Measurements from ENCODE around the gene TGFBR2. TPM values are rescaled to one million over a fixed set of nuclear protein-coding genes. Genes with fewer than 3 reads are reported as not detected.
"Not testable (repeated sequence)": the region's sequence is repeated elsewhere in the genome, so short reads cannot be mapped to it uniquely, and the experiment has no call there.

The TGFBR2 gene
- polyA plus RNA-seq, 4 donors = 6.0 to 77.5 (median 31.9) TPM

DNA sequence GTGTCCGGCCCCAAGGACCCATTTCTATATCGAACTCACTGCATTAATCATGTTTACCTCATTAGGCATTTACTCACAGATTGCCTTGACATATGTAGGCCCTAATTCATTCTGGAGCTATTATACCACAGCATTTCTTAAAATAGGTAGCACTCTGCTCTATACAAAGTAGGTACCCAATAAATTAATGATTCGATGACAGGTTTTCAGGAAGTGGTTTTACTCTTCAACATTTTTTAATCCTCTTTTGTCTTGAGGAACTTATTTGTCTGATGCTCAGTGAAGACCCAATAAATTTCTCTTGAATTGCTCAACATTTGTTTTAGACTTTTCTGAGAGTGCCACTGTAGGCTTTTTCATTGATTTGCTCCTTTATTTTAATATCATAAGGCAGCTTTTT, 12.1 kb downstream of the TGFBR2 start:
- H3K27ac ChIP-seq (ENCODE audit: low read depth in 1 of 3, low read length in 2 of 3) = no peak overlapping the region
- no peaks in the 10 kb centered on the region for H3K27me3 ChIP-seq (ENCODE audit: control insufficient read depth in 3 of 3, insufficient read depth in 3 of 3, low read length in 3 of 3)
- no peaks in the 10 kb centered on the region for H3K9me3 ChIP-seq (ENCODE audit: control insufficient read depth in 2 of 2, insufficient read depth in 1 of 2, low read depth in 1 of 2, low read length in 1 of 2)
- no peak for FAIRE-seq
- no peak overlapping the region for H3K4me3 ChIP-seq (ENCODE audit: low read depth in 1 of 3, low read length in 3 of 3)
- peaks cover 0 to 3% (median 1%) of the 10 kb centered on the region in 3 donors for H3K36me3 ChIP-seq (ENCODE audit: control insufficient read depth in 3 of 3, insufficient read depth in 2 of 3, low read depth in 1 of 3, low read length in 3 of 3)
- DNase-seq = no peak
- 72 to 88% (median 80%) methylated on average over 3 of the region's 3 CpGs for WGBS, 3 donors
- H3K4me1 ChIP-seq (ENCODE audit: control insufficient read depth in 3 of 3, insufficient read depth in 2 of 3, low read depth in 1 of 3, low read length in 2 of 3) = peaks cover 3 to 20% (median 5%) of the 10 kb centered on the region in 3 donors

DNA sequence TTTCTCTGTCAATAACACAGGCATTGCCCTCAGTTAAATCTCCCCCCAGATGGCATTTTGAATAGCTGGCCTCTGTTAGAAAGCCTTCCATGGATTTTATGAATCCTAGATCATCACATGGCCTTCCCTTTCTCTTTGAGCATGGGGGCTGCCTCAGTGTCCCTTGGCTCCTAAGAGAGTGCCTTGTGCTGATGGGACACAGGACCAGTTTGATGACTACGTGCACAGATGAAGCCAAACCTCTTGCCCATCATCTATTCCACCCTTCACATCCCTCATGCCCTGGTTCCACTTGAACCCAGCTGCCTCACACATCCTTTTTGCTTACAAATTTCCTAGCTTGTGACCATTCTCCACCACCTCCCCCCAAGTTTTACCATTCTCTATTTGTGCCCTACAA, 12.9 kb downstream of the TGFBR2 start:
- Histone ChIP-seq H3K9me3 (ENCODE audit: control insufficient read depth in 2 of 2, insufficient read depth in 1 of 2, low read depth in 1 of 2, low read length in 1 of 2) (no peaks in the 10 kb centered on the region), H3K27ac (ENCODE audit: low read depth in 1 of 3, low read length in 2 of 3) (no peak overlapping the region), H3K4me1 (ENCODE audit: control insufficient read depth in 3 of 3, insufficient read depth in 2 of 3, low read depth in 1 of 3, low read length in 2 of 3) (peaks cover 0 to 17% (median 4%) of the 10 kb centered on the region in 3 donors), H3K4me3 (ENCODE audit: low read depth in 1 of 3, low read length in 3 of 3) (no peak overlapping the region), H3K36me3 (ENCODE audit: control insufficient read depth in 3 of 3, insufficient read depth in 2 of 3, low read depth in 1 of 3, low read length in 3 of 3) (peaks cover 0 to 8% (median 1%) of the 10 kb centered on the region in 3 donors), H3K27me3 (ENCODE audit: control insufficient read depth in 3 of 3, insufficient read depth in 3 of 3, low read length in 3 of 3) (no peaks in the 10 kb centered on the region)
- FAIRE-seq (no peak), DNase-seq (no peak)
- WGBS, 3 donors = 83 to 92% (median 89%) methylated on average over 1 of the region's 1 CpG

DNA sequence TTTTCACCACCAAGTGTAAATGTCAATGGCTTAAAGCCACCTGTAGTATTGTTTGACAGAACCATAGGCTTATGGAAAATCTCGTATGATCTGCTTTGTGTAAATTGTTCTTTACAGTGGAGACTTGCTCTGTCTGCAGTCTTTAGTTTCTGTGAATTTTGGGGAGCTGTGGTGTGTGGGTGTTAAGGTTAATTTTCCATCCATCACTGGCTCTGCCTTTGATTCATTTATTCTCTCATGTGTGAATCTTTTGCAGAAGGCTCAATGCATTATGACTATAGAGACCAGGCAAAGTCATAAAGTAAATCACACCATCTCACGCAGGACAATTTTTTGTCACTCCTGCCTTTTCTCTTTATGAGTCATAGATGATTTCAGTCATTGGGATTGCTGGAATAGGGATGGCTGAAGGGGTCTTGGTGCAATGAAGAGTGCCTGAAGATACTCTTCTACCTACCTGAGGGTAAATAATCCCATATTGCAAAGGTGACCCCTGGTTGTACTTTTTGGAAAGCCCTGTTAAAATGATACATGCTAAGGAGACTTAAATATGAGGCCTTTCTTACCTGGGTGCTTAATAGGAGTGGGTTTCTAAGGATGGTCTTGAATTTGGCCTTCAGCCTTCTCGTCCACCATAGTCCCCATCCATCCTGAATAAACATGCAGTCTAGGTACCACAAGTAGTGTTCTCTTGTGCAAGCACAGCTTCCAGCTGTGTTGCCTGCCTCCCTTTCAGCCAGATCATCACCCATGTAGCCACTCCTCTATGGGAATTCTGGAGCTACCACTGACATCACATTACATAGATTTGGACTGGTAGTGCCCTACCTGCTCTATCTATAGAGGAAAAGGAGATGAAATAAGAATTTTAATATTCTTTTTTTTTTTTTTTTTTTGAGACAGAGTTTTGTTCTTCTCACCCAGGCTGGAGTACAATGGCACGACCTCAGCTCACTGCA, 14.3 kb downstream of the TGFBR2 start:
- DNase-seq = no peak
- Histone ChIP-seq H3K27ac (ENCODE audit: low read depth in 1 of 3, low read length in 2 of 3) (peak overlapping the region in 2 of 3 donors; percentile 20 to 27), H3K4me1 (ENCODE audit: control insufficient read depth in 3 of 3, insufficient read depth in 2 of 3, low read depth in 1 of 3, low read length in 2 of 3) (peaks cover 3 to 15% (median 7%) of the 10 kb centered on the region in 3 donors), H3K36me3 (ENCODE audit: control insufficient read depth in 3 of 3, insufficient read depth in 2 of 3, low read depth in 1 of 3, low read length in 3 of 3) (peaks cover 0 to 9% (median 1%) of the 10 kb centered on the region in 3 donors), H3K4me3 (ENCODE audit: low read depth in 1 of 3, low read length in 3 of 3) (no peak overlapping the region), H3K27me3 (ENCODE audit: control insufficient read depth in 3 of 3, insufficient read depth in 3 of 3, low read length in 3 of 3) (no peaks in the 10 kb centered on the region), H3K9me3 (ENCODE audit: control insufficient read depth in 2 of 2, insufficient read depth in 1 of 2, low read depth in 1 of 2, low read length in 1 of 2) (no peaks in the 10 kb centered on the region)
- 76 to 82% (median 77%) methylated on average over 4 of the region's 4 CpGs for WGBS, 3 donors
- no peak for FAIRE-seq

DNA sequence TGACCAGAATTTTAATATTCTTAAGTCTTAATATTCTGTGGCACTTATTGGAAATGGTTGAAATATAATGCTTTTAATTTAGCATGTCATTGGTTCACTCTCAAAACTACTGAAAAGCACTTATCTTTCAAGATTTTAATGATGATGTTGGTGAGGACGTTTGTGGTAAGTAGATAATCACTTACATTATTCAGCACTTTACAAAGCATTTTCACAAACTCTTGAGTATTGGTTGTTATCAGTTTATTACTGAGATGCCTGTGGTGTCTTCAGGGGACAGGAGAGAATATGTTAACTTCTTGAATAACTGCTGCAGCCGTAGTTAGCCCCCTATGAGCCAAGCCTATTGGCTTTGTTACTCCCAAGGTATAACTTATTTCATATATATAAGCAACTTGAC, 15.2 kb downstream of the TGFBR2 start:
- 56 to 67% (median 63%) methylated on average over 2 of the region's 2 CpGs for WGBS, 3 donors
- Histone ChIP-seq H3K27me3 (ENCODE audit: control insufficient read depth in 3 of 3, insufficient read depth in 3 of 3, low read length in 3 of 3) (no peaks in the 10 kb centered on the region), H3K27ac (ENCODE audit: low read depth in 1 of 3, low read length in 2 of 3) (no peak overlapping the region), H3K4me1 (ENCODE audit: control insufficient read depth in 3 of 3, insufficient read depth in 2 of 3, low read depth in 1 of 3, low read length in 2 of 3) (peaks cover 3 to 23% (median 15%) of the 10 kb centered on the region in 3 donors), H3K9me3 (ENCODE audit: control insufficient read depth in 2 of 2, insufficient read depth in 1 of 2, low read depth in 1 of 2, low read length in 1 of 2) (no peaks in the 10 kb centered on the region), H3K4me3 (ENCODE audit: low read depth in 1 of 3, low read length in 3 of 3) (no peak overlapping the region), H3K36me3 (ENCODE audit: control insufficient read depth in 3 of 3, insufficient read depth in 2 of 3, low read depth in 1 of 3, low read length in 3 of 3) (peaks cover 0 to 12% (median 1%) of the 10 kb centered on the region in 3 donors)
- DNase-seq = no peak
- no peak for FAIRE-seq

DNA sequence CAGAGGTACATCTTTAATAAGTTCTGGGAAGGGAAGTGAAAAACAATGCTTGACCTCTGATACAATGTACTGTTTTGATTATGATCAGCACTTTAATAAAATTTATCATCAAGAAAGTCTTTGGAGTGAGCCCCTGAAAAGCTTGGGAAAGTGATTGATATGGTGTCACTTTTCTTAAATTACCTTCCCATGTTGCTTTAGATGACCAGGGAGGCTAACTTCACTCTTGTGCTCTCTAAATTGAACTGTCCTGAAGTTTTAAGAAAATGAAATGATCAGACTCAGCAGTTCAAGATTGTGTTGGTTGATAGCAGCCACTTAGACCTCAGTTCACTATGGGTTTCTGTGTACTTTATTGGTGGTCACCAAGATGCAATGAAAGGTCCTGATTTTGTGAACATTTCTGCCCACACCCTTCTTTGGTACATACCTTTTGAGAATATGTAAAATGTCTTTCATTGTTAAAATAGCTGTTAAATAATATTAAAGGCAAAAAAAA, 15.7 kb downstream of the TGFBR2 start:
- FAIRE-seq = no peak
- H3K27ac ChIP-seq (ENCODE audit: low read depth in 1 of 3, low read length in 2 of 3) = no peak overlapping the region
- H3K4me1 ChIP-seq (ENCODE audit: control insufficient read depth in 3 of 3, insufficient read depth in 2 of 3, low read depth in 1 of 3, low read length in 2 of 3) = peaks cover 3 to 28% (median 19%) of the 10 kb centered on the region in 3 donors

DNA sequence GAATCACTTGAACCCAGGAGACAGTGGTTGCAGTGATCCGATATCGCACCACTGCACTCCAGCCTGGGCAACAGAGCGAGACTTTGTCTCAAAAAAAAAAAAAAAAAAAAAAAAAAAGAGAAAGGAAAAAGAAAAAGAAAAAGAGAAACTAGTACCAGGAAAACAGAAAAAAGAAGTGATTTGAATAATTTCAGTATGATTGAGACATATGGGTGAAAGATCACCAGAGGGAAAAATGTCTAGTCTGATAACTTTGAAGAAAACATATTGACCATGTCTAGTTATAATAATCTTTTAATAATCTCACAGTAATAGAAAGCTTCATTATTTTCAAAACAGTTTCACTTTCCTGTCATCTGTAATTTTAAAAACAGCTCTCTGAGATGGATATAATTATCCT, 16.4 kb downstream of the TGFBR2 start:
- FAIRE-seq = no peak
- 49 to 82% (median 64%) methylated on average over 3 of the region's 3 CpGs for WGBS, 3 donors
- H3K27ac ChIP-seq (ENCODE audit: low read depth in 1 of 3, low read length in 2 of 3) = no peak overlapping the region
- no peak overlapping the region for H3K4me3 ChIP-seq (ENCODE audit: low read depth in 1 of 3, low read length in 3 of 3)
- H3K27me3 ChIP-seq (ENCODE audit: control insufficient read depth in 3 of 3, insufficient read depth in 3 of 3, low read length in 3 of 3) = no peaks in the 10 kb centered on the region
- no peaks in the 10 kb centered on the region for H3K9me3 ChIP-seq (ENCODE audit: control insufficient read depth in 2 of 2, insufficient read depth in 1 of 2, low read depth in 1 of 2, low read length in 1 of 2)
- peaks cover 0 to 12% (median 1%) of the 10 kb centered on the region in 3 donors for H3K36me3 ChIP-seq (ENCODE audit: control insufficient read depth in 3 of 3, insufficient read depth in 2 of 3, low read depth in 1 of 3, low read length in 3 of 3)
- peaks cover 3 to 31% (median 19%) of the 10 kb centered on the region in 3 donors for H3K4me1 ChIP-seq (ENCODE audit: control insufficient read depth in 3 of 3, insufficient read depth in 2 of 3, low read depth in 1 of 3, low read length in 2 of 3)
- DNase-seq = no peak

More for the DNA sequence above, 15.7 kb downstream of the TGFBR2 start:
- Histone ChIP-seq H3K9me3 (ENCODE audit: control insufficient read depth in 2 of 2, insufficient read depth in 1 of 2, low read depth in 1 of 2, low read length in 1 of 2) (no peaks in the 10 kb centered on the region), H3K27me3 (ENCODE audit: control insufficient read depth in 3 of 3, insufficient read depth in 3 of 3, low read length in 3 of 3) (no peaks in the 10 kb centered on the region), H3K36me3 (ENCODE audit: control insufficient read depth in 3 of 3, insufficient read depth in 2 of 3, low read depth in 1 of 3, low read length in 3 of 3) (peaks cover 0 to 12% (median 1%) of the 10 kb centered on the region in 3 donors), H3K4me3 (ENCODE audit: low read depth in 1 of 3, low read length in 3 of 3) (no peak overlapping the region)
- no peak for DNase-seq

DNA sequence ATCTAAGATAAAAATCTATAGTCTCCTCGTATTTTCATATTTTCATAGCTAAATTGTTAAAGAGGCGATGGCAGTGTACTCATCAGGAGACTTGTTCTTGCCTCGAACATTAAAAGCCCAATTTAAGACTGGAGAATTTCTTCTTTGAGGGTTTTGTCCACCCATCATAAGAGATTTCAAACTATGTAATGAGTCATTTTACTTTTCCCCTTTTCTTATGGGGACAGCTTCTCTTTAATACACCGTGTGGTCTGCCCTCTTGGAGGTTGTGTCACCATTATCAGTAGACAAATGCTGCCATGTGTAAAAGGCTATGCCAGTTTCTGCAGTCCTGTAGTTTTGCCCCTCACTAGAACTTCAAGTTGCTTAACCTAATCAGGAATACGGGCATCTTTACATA, 16.9 kb downstream of the TGFBR2 start:
- no peaks in the 10 kb centered on the region for H3K27me3 ChIP-seq (ENCODE audit: control insufficient read depth in 3 of 3, insufficient read depth in 3 of 3, low read length in 3 of 3)
- no peak overlapping the region for H3K27ac ChIP-seq (ENCODE audit: low read depth in 1 of 3, low read length in 2 of 3)

DNA sequence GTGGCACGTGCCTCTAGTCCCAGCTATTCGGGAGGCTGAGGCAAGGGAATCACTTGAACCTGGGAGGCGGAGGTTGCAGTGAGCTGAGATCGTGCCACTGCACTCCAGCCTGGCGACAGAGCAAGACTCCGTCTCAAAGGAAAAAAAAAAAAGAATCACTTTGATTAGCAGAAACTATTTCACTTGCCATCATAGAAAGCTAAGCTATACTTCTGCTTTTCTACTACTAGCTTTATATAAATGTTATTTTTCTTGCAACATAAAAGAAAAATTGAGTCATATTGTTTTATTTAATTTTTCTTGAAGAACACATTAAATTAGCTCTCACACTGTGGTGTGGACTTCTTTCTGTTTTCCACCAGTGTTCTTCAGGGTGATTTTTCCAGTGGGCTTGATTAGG, 18.1 kb downstream of the TGFBR2 start:
- WGBS, 3 donors = 82 to 93% (median 86%) methylated on average over 6 of the region's 6 CpGs
- peaks cover under 1 to 37% (median 25%) of the 10 kb centered on the region in 3 donors for H3K4me1 ChIP-seq (ENCODE audit: control insufficient read depth in 3 of 3, insufficient read depth in 2 of 3, low read depth in 1 of 3, low read length in 2 of 3)
- DNase-seq; H3K27ac ChIP-seq (ENCODE audit: low read depth in 1 of 3, low read length in 2 of 3); H3K9me3 ChIP-seq (ENCODE audit: control insufficient read depth in 2 of 2, insufficient read depth in 1 of 2, low read depth in 1 of 2, low read length in 1 of 2); H3K4me3 ChIP-seq (ENCODE audit: low read depth in 1 of 3, low read length in 3 of 3); H3K36me3 ChIP-seq (ENCODE audit: control insufficient read depth in 3 of 3, insufficient read depth in 2 of 3, low read depth in 1 of 3, low read length in 3 of 3); H3K27me3 ChIP-seq (ENCODE audit: control insufficient read depth in 3 of 3, insufficient read depth in 3 of 3, low read length in 3 of 3); FAIRE-seq: not testable (repeated sequence)

More for the DNA sequence above, 16.9 kb downstream of the TGFBR2 start:
- Histone ChIP-seq H3K4me1 (ENCODE audit: control insufficient read depth in 3 of 3, insufficient read depth in 2 of 3, low read depth in 1 of 3, low read length in 2 of 3) (peaks cover 3 to 31% (median 19%) of the 10 kb centered on the region in 3 donors), H3K36me3 (ENCODE audit: control insufficient read depth in 3 of 3, insufficient read depth in 2 of 3, low read depth in 1 of 3, low read length in 3 of 3) (peaks cover 0 to 12% (median 1%) of the 10 kb centered on the region in 3 donors), H3K4me3 (ENCODE audit: low read depth in 1 of 3, low read length in 3 of 3) (no peak overlapping the region), H3K9me3 (ENCODE audit: control insufficient read depth in 2 of 2, insufficient read depth in 1 of 2, low read depth in 1 of 2, low read length in 1 of 2) (no peaks in the 10 kb centered on the region)
- FAIRE-seq (no peak), DNase-seq (no peak)
- WGBS, 3 donors = 73 to 82% (median 75%) methylated on average over 5 of the region's 5 CpGs

All from small intestine (tissue), 7 donors.